Activated naive CD4-positive, alpha-beta T cell treated with Interleukin-2 at 50 U/mL for 16 hours (primary cell): Measurements from ENCODE around the gene RNF212.
"Not testable (repeated sequence)": the region's sequence is repeated elsewhere in the genome, so short reads cannot be mapped to it uniquely, and the experiment has no call there.

Experiments
- DNase-seq: peaks from one replicate; pipeline ENCODE4 v3.0.0-alpha.2; 2020

Gene RNF212

GRCh38 chr4:1113311-1114009 lies at the start of gene RNF212:
TSS of gene RNF212 (minus strand) at chr4:1113564. CDS start at chr4:1113464, 100 bp downstream.
- DNase-seq = peak; percentile 37

- DNase-seq = no peak
Observed at GRCh38 chr4:1160351-1160750, 47.0 kb upstream of the RNF212 start.

GRCh38 chr4:1156069-1156468 lies 42.7 kb upstream of the RNF212 start:
- no peak for DNase-seq

GRCh38 chr4:1155314-1155713 lies 42.0 kb upstream of the RNF212 start:
- no peak for DNase-seq

- DNase-seq = no peak
Observed at GRCh38 chr4:1154523-1155182, 41.3 kb upstream of the RNF212 start.

- DNase-seq = no peak
Observed at GRCh38 chr4:1154126-1154522, 40.8 kb upstream of the RNF212 start.

GRCh38 chr4:1153567-1154090 lies 40.3 kb upstream of the RNF212 start:
- DNase-seq = no peak

GRCh38 chr4:1152290-1152689 lies 38.9 kb upstream of the RNF212 start:
- DNase-seq = no peak

- no peak for DNase-seq
Observed at GRCh38 chr4:1151541-1151940, 38.2 kb upstream of the RNF212 start.

- DNase-seq = no peak
Observed at GRCh38 chr4:1150875-1151274, 37.5 kb upstream of the RNF212 start.

- no peak for DNase-seq
Observed at GRCh38 chr4:1139860-1140259, 26.5 kb upstream of the RNF212 start.

GRCh38 chr4:1137850-1138249 lies 24.5 kb upstream of the RNF212 start:
- DNase-seq = no peak

- DNase-seq = no peak
Observed at GRCh38 chr4:1137063-1137776, 23.9 kb upstream of the RNF212 start.

- DNase-seq = no peak
Observed at GRCh38 chr4:1136048-1136447, 22.7 kb upstream of the RNF212 start.

- no peak for DNase-seq
Observed at GRCh38 chr4:1133033-1133432, 19.7 kb upstream of the RNF212 start.

GRCh38 chr4:1130316-1131186 lies 17.2 kb upstream of the RNF212 start:
- peak; percentile 79 for DNase-seq

- DNase-seq = no peak
Observed at GRCh38 chr4:1126506-1126905, 13.1 kb upstream of the RNF212 start.

GRCh38 chr4:1125466-1125865 lies 12.1 kb upstream of the RNF212 start:
- DNase-seq = not testable (repeated sequence)

GRCh38 chr4:1124818-1125217 lies 11.5 kb upstream of the RNF212 start:
- DNase-seq = no peak

- DNase-seq = no peak
Observed at GRCh38 chr4:1122505-1122904, 9.1 kb upstream of the RNF212 start.

GRCh38 chr4:1116838-1117237 lies 3.5 kb upstream of the RNF212 start:
- DNase-seq = no peak

GRCh38 chr4:1115528-1116293 lies 2.3 kb upstream of the RNF212 start:
- no peak for DNase-seq
